HL-60/S4 treated with retinoic acid at 250 ng/mL for 4 days and 3 days (cell line): ENCODE measurements around the gene TOLLIP.
"Not testable (repeated sequence)": the region's sequence is repeated elsewhere in the genome, so short reads cannot be mapped to it uniquely, and the experiment has no call there.

Source experiments
- in situ Hi-C: fragments of 300-500 bp; cut with MboI; formaldehyde crosslinking; loops from 2 replicates; pipeline ENCODE4 v1.7.0; 2022; ENCODE audit warnings: low sequenced_read_pairs

Gene TOLLIP

GRCh38 chr11:1252371-1253102 lies 56.9 kb downstream of the TOLLIP start:
- in situ Hi-C loops: no loop called here

GRCh38 chr11:1251236-1251770 lies 58.1 kb downstream of the TOLLIP start:
- in situ Hi-C loops: no loop called here

GRCh38 chr11:1250411-1250810 lies 59.0 kb downstream of the TOLLIP start:
- in situ Hi-C loops: not testable (repeated sequence)

- in situ Hi-C loops: not testable (repeated sequence)
Measured at GRCh38 chr11:1248951-1249350, 60.5 kb downstream of the TOLLIP start.

GRCh38 chr11:1247026-1247425 lies 62.4 kb downstream of the TOLLIP start:
- in situ Hi-C loops: not testable (repeated sequence)

GRCh38 chr11:1246301-1246700 lies 63.1 kb downstream of the TOLLIP start:
- in situ Hi-C loops: not testable (repeated sequence)

GRCh38 chr11:1245717-1246116 lies 63.7 kb downstream of the TOLLIP start:
- in situ Hi-C loops: not testable (repeated sequence)

GRCh38 chr11:1244557-1244956 lies 64.9 kb downstream of the TOLLIP start:
- in situ Hi-C loops: not testable (repeated sequence)

GRCh38 chr11:1243521-1243920 lies 65.9 kb downstream of the TOLLIP start:
- in situ Hi-C loops: not testable (repeated sequence)

- in situ Hi-C loops: not testable (repeated sequence)
Measured at GRCh38 chr11:1242751-1243150, 66.7 kb downstream of the TOLLIP start.

GRCh38 chr11:1242289-1242688 lies 67.1 kb downstream of the TOLLIP start:
- in situ Hi-C loops: no loop called here

- in situ Hi-C loops: no loop called here
Measured at GRCh38 chr11:1241706-1242105, 67.7 kb downstream of the TOLLIP start.

- in situ Hi-C loops: no loop called here
Measured at GRCh38 chr11:1240771-1241170, 68.7 kb downstream of the TOLLIP start.

- in situ Hi-C loops: no loop called here
Measured at GRCh38 chr11:1239596-1240205, 69.7 kb downstream of the TOLLIP start.

GRCh38 chr11:1238767-1239595 lies 70.5 kb downstream of the TOLLIP start:
- in situ Hi-C loops: no loop called here

- in situ Hi-C loops: no loop called here
Measured at GRCh38 chr11:1237851-1238250, 71.6 kb downstream of the TOLLIP start.

GRCh38 chr11:1237128-1237580 lies 72.3 kb downstream of the TOLLIP start:
- in situ Hi-C loops: no loop called here

GRCh38 chr11:1236316-1237127 lies 72.9 kb downstream of the TOLLIP start:
- in situ Hi-C loops: no loop called here

- in situ Hi-C loops: no loop called here
Measured at GRCh38 chr11:1235901-1236315, 73.5 kb downstream of the TOLLIP start.

- in situ Hi-C loops: no loop called here
Measured at GRCh38 chr11:1235306-1235900, 74.0 kb downstream of the TOLLIP start.
